ENCODE results near the gene MED12L. TPM values are rescaled to one million over a fixed set of nuclear protein-coding genes. Genes with fewer than 3 reads are reported as not detected.
"Not testable (repeated sequence)": the region's sequence is repeated elsewhere in the genome, so short reads cannot be mapped to it uniquely, and the experiment has no call there.

The MED12L gene
- total and polyA plus RNA-seq, 9 of the 15 experiments (the other 6 are each of a cell fraction or from before 2014, with no cell fraction given) = not detected

DNA sequence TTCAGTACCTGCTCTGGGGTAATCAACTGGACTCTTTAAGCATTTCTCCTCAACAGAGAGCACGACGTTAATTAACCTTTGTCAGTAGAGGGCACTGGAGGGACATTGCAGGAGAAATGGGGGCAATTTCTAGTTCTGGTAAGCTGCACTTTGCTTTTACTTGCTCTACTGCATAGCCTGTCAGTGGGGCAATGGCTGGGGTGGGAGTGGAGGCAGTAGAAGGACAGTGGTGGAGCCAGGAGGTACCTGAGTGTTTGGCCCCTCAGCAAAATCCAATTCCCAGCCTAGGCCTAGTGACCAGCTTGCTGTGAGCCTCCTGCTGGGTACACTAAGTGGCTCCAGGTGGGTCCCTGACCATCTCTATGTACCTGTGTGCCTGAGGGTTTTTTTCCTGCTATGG, 18.3 kb upstream of the MED12L start (continued):
- TF ChIP-seq KDM2B (CRISPR knock-in tag; IDR thresholded peaks at IDR 0.05) = no peak
- no peak for TF ChIP-seq ZNF75A (CRISPR knock-in tag; IDR thresholded peaks at IDR 0.05)
- no peak for TF ChIP-seq PKNOX1 (IDR thresholded peaks at IDR 0.05)
- TF ChIP-seq RBFOX2 (IDR thresholded peaks at IDR 0.05; ENCODE audit: low read depth, low read length) = no peak
- TF ChIP-seq HMGXB4 (CRISPR knock-in tag; IDR thresholded peaks at IDR 0.05) = no peak
- TF ChIP-seq ZNF347 (CRISPR knock-in tag; IDR thresholded peaks at IDR 0.05; ENCODE audit: low read depth) = no peak
- TF ChIP-seq RAD21 (CRISPR knock-in tag; conservative IDR thresholded peaks at IDR 0.05 in 1 of 2, IDR thresholded peaks at IDR 0.05 in 1 of 2) = peak; percentile 12 to 54; a peak in 2 of 4 replicates

GRCh38 chr3:151072842-151073241, 12.6 kb upstream of the MED12L start:
- H3K4me3 ChIP-seq; H3K36me3 ChIP-seq (ENCODE audit: control insufficient read depth, insufficient read depth, low read length); intact Hi-C loops (cut with micrococcal nuclease); H2AFZ ChIP-seq (ENCODE audit: low read depth, low read length); POLR2A ChIA-PET; H3K9ac ChIP-seq (ENCODE audit: insufficient read depth in 1 of 2, low read depth in 2 of 2, low read length in 2 of 2); H3K4me2 ChIP-seq (ENCODE audit: insufficient read depth, low read length); CTCF ChIA-PET (ENCODE audit: low intra/inter-chr PET ratio); BruUV-seq (replicated peaks); in situ Hi-C loops (cut with MboI); H3K79me2 ChIP-seq (ENCODE audit: control insufficient read depth, insufficient read depth, low read length); H3K27me3 ChIP-seq (ENCODE audit: control insufficient read depth in 2 of 2, insufficient read depth in 2 of 2, low read length in 2 of 2); FAIRE-seq; DNase-seq (ENCODE audit: extremely low read depth in 1 of 4, low spot score in 3 of 4); H3K9me3 ChIP-seq (replicated peaks; ENCODE audit: control insufficient read depth, insufficient read depth, low read depth, low read length); H3K9me1 ChIP-seq (ENCODE audit: control insufficient read depth, insufficient read depth, low read length); H3K27ac ChIP-seq (ENCODE audit: extremely low read depth, low read depth, low read length); H3K4me1 ChIP-seq (replicated peaks in 1 of 2; ENCODE audit: control insufficient read depth in 2 of 2, insufficient read depth in 2 of 2, low read length in 2 of 2); H4K20me1 ChIP-seq (replicated peaks; ENCODE audit: control insufficient read depth, insufficient read depth, low read length): not testable (repeated sequence)
- WGBS (ENCODE audit: insufficient coverage, low coverage, missing lambda C conversion rate) = 2% methylated on average over 6 of the region's 7 CpGs
- TF ChIP-seq CTCF (IDR thresholded peaks at IDR 0.05 in 2 of 3, conservative IDR thresholded peaks at IDR 0.05 in 1 of 3; ENCODE audit: insufficient read depth in 2 of 3, low read depth in 1 of 3, low read length in 3 of 3) = peak in 1 of 3 experiments; percentile 2; a peak in 1 of 6 replicates
- peak; percentile 46; the same call in 2 of the 3 replicates for ATAC-seq

Data from K562 (cell line).